A549 (cell line): Measurements from ENCODE around the gene ELOVL2.

Experiments
- CHD2 ChIP-seq: fragments of 150-350 bp; IDR thresholded peaks from 2 replicates; pipeline ENCODE4 v1.6.1; 2014; ENCODE audit warnings: low read length; ENCODE audit not compliant: partially characterized antibody
- CTCF ChIP-seq: fragments of >200 bp; sonication (Bioruptor Twin); formaldehyde crosslinking; IDR thresholded peaks from 3 replicates; pipeline ENCODE4 v1.5.1; 2016
- E2F6 ChIP-seq: IDR thresholded peaks from 2 replicates; pipeline ENCODE4 v1.6.1; 2012; ENCODE audit warnings: low read depth, borderline replicate concordance
- ELK1 ChIP-seq: fragments of 150-350 bp; IDR thresholded peaks from 2 replicates; pipeline ENCODE4 v1.6.1; 2014; ENCODE audit warnings: low read depth, mild to moderate bottlenecking, low read length
- EP300 ChIP-seq, 2 experiments: fragments of >200 bp; sonication (Bioruptor Twin); formaldehyde crosslinking; IDR thresholded peaks; 2 replicates in 1 of 2; 3 replicates in 1 of 2; pipeline ENCODE4 v1.6.1; 2016 to 2017
- ESRRA ChIP-seq: fragments of 150-350 bp; IDR thresholded peaks from 2 replicates; pipeline ENCODE4 v1.6.1; 2014; ENCODE audit warnings: mild to moderate bottlenecking, low read length, borderline replicate concordance
- KDM1A ChIP-seq: fragments of 200-600 bp; sonication (generic); IDR thresholded peaks from 2 replicates; pipeline ENCODE4 v1.6.1; 2016; ENCODE audit warnings: low read depth, mild to moderate bottlenecking
- MAFK ChIP-seq: fragments of 450-650 bp; IDR thresholded peaks from 2 replicates; pipeline ENCODE4 v1.6.1; 2014; ENCODE audit not compliant: partially characterized antibody
- MAX ChIP-seq: IDR thresholded peaks from 2 replicates; pipeline ENCODE4 v1.6.1; 2012
- MYC ChIP-seq: IDR thresholded peaks from 2 replicates; pipeline ENCODE4 v1.6.1; 2012; ENCODE audit warnings: mild to moderate bottlenecking, inconsistent platforms, low read length, improper control_type of control experiment, borderline replicate concordance
- POLR2A ChIP-seq: IDR thresholded peaks from 2 replicates; pipeline ENCODE4 v1.6.1; 2012; ENCODE audit warnings: mild to moderate bottlenecking, low read length
- RNF2 ChIP-seq: fragments of 200-600 bp; sonication (generic); IDR thresholded peaks from 2 replicates; pipeline ENCODE4 v1.6.1; 2016; ENCODE audit warnings: low read depth, mild to moderate bottlenecking, antibody characterized with exemption, moderate library complexity, borderline replicate concordance
- ZC3H11A ChIP-seq: fragments of 450-650 bp; IDR thresholded peaks from 2 replicates; pipeline ENCODE4 v1.6.1; 2014; ENCODE audit warnings: antibody characterized with exemption, mild to moderate bottlenecking

- no peak for TF ChIP-seq MAX
- no peak for TF ChIP-seq CTCF
- no peak for TF ChIP-seq MYC
- TF ChIP-seq ESRRA = no peak
- no peak for TF ChIP-seq MAFK
- TF ChIP-seq CHD2 = no peak
- no peak for TF ChIP-seq KDM1A
- TF ChIP-seq ELK1 = no peak
- TF ChIP-seq E2F6 = no peak
- no peak for TF ChIP-seq RNF2
- no peak for TF ChIP-seq ZC3H11A
- TF ChIP-seq POLR2A = no peak
- TF ChIP-seq EP300 (IDR thresholded peaks at IDR 0.05) = no peak
Observed at GRCh38 chr6:10977231-10977968, 66.7 kb downstream of the ELOVL2 start.
